Astrocyte (in vitro differentiated cells and primary cell): Measurements from ENCODE around the gene SPOPL.

Source experiments
- EZH2 ChIP-seq: IDR thresholded peaks from 2 replicates; pipeline ENCODE4 v1.6.1; 2012; ENCODE audit warnings: mild to moderate bottlenecking, low read length, inconsistent platforms; ENCODE audit not compliant: insufficient read depth
- TF ChIP-seq, protein P1 (sequence below): IDR thresholded peaks from 2 replicates; pipeline ENCODE4 v1.5.1; 2011; ENCODE audit warnings: low read depth, mild to moderate bottlenecking, inconsistent platforms, low read length, moderate library complexity; ENCODE audit not compliant: insufficient read depth

DNA sequence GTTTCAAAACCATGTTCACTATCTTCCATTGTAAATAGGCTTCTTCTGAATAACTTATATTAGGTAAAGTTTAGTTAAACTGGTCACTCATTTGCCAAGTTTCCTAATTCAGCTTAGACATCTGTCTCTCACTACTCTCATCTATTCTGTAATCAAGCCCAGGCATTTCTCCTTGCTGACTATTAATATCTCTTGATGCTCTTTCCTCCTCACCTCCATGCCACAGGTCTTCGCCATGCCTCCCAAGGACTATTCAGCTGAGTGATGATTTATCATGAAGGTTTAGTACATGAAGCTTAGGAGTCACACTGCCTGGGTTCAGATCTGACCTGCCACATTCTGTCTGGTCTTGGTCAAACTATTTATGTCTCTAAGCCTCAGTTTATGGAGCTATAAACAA, 115.5 kb downstream of the SPOPL start:
- TF ChIP-seq, protein P1, sequence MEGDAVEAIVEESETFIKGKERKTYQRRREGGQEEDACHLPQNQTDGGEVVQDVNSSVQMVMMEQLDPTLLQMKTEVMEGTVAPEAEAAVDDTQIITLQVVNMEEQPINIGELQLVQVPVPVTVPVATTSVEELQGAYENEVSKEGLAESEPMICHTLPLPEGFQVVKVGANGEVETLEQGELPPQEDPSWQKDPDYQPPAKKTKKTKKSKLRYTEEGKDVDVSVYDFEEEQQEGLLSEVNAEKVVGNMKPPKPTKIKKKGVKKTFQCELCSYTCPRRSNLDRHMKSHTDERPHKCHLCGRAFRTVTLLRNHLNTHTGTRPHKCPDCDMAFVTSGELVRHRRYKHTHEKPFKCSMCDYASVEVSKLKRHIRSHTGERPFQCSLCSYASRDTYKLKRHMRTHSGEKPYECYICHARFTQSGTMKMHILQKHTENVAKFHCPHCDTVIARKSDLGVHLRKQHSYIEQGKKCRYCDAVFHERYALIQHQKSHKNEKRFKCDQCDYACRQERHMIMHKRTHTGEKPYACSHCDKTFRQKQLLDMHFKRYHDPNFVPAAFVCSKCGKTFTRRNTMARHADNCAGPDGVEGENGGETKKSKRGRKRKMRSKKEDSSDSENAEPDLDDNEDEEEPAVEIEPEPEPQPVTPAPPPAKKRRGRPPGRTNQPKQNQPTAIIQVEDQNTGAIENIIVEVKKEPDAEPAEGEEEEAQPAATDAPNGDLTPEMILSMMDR: no peak
- no peak for TF ChIP-seq EZH2
